GM19468 (cell line): ENCODE measurements around the gene GFOD2.

Experiments
- ATAC-seq: cut with Tn5 transposase; IDR thresholded peaks from one replicate; pipeline ENCODE4 v1.9.1; 2021; ENCODE audit warnings: mild to moderate bottlenecking, moderate library complexity, moderate number of reproducible peaks; ENCODE audit not compliant: unreplicated experiment; ENCODE audit errors: extremely low read depth

GFOD2 gene

DNA sequence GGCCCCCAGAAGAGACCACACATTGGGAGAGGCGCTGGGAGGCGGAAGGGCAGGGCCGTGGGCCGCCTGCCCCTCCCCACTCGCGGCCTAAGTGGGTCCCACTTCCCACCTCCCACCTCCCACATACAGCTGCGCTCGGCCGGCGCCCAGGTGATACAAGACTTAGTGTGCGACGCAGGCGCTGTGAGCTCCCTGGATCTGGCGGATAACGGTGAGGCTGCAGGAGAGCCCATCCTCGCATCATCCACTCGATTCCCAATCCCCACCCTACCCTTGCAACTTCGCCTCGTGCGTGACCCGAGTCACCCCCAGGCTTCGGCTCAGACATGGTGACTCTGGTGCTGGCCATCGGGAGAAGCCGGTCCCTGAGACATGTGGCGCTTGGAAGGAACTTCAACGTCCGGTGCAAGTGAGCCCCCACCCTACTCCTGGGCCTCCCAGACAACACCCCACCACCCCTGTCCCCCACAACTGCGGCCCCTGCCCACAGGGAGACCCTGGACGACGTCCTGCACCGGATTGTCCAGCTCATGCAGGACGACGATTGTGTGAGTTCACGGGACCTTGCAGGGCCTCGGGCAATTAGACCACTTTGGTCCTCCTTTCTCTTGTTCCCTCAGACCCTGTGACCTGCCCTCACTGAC lies 70.2 kb downstream of the GFOD2 start:
- no peak for ATAC-seq

DNA sequence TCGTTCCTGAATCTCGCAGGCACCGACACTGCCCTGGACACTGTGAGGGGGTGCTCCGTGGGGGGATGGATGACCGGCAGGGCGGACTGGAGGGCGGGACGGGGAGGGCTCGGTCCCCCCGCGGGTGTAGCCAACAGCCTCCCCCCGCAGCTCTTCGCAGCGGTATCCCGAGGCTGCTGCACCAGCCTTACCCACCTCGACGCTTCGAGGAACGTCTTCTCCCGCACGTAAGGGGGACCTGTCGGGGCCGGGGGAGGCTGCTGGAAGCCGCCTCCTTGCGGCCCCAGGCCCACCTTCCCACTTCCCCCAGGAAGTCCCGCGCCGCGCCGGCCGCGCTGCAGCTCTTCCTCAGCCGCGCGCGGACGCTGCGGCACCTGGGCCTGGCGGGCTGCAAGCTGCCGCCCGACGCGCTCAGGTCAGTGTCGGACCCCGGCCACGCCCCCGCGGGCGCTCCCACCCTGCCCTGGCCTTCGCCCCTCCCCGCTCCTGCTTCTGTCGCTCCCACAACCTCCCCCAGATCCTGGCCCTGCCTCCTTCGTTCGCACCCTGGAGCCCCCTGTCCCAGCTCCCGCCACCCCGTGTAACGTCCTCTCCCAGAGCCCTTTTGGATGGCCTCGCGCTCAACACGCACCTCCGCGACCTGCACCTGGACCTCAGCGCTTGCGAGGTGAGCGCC lies 70.9 kb downstream of the GFOD2 start:
- ATAC-seq, result no peak

DNA sequence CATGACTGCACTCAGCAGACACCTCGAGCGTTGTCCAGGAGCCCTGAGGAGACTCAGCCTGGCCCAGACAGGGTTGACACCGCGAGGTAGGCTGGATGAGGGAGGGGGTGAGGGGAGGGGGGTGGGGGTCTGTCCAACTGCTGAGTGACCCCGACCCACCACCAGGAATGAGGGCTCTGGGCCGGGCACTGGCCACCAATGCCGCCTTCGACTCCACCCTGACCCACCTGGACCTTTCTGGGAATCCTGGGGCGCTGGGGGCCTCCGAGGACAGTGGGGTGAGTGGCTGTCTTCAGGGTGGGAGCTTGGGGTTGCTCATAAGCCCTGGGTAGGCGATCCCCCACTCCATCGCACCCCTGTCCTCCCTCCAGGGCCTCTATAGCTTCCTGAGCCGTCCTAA lies 71.4 kb downstream of the GFOD2 start:
- no peak for ATAC-seq

DNA sequence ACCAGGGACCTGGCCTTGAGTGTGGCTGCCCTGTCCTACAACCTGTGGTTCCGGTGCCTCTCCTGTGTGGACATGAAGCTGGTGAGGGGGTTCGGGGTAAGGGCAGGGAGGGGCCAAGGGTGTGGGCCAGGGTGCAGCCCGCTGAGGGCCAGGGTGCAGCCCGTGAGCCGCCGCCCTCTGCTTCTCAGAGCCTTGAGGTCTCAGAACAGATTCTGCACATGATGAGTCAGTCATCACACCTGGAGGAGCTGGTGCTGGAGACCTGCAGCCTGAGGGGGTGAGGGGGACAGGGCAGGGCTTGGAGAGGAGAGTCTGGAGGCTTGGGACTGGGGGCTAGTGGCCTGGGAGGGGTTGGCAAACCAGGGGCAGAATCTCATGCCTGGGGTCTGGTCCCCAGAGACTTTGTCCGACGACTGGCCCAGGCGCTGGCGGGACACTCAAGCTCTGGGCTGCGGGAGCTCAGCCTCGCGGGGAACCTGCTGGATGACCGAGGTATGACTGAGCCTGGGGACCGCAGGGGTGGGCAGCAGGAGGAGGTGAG lies 71.9 kb downstream of the GFOD2 start:
- ATAC-seq, result no peak

DNA sequence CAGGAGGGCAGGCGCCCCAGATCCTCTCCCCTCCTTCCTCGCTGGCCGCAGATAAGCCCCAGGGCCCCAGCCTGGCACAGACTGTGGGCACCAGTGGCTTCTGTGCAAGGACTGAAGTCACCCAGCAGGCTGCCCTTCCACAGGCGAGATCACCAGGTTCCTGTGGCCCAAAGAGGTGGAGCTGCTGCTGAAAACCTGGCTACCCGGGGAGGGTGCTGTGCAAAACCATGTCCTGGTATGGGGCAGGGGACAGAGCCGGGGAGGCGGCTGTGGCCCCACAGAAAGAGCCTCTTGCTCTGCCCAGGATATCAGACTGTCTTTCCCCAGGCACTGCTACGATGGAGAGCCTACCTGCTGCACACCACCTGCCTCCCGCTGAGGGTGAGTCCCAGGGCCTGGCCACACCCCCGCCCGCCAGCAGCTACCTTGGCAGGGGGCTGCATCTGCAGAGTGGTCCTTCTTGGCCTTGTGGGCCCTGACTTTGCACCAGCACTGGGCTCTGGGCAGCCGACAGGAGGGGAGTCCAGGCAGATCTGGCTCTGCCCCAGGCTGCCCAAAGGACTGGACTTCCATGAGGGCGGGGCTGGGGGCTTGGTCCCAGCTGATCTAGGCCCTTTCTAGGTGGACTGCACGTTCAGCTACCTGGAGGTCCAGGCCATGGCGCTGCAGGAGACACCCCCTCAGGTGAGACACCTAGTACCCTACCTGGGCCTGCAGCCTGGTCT lies 73.6 kb downstream of the GFOD2 start:
- no peak for ATAC-seq

DNA sequence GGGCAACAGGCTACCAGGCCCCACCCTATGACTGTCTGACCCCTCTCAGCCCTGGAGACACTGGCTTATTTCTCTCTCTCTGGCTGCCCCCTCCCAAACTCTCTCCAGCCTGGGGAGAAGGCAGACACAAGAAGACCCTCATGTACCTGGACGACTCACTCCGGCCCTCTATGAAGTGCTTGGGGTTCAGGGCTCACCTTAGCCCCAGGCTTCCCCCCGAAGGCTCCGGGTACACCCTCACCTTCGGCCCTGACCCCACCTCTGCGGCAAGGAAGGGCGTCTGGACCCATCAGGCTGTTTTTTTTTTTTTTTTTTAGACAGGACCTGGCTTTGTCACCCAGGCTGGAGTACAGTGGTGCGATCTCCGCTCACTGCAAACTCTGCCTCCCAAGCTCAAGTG lies 75.1 kb downstream of the GFOD2 start:
- no peak for ATAC-seq

DNA sequence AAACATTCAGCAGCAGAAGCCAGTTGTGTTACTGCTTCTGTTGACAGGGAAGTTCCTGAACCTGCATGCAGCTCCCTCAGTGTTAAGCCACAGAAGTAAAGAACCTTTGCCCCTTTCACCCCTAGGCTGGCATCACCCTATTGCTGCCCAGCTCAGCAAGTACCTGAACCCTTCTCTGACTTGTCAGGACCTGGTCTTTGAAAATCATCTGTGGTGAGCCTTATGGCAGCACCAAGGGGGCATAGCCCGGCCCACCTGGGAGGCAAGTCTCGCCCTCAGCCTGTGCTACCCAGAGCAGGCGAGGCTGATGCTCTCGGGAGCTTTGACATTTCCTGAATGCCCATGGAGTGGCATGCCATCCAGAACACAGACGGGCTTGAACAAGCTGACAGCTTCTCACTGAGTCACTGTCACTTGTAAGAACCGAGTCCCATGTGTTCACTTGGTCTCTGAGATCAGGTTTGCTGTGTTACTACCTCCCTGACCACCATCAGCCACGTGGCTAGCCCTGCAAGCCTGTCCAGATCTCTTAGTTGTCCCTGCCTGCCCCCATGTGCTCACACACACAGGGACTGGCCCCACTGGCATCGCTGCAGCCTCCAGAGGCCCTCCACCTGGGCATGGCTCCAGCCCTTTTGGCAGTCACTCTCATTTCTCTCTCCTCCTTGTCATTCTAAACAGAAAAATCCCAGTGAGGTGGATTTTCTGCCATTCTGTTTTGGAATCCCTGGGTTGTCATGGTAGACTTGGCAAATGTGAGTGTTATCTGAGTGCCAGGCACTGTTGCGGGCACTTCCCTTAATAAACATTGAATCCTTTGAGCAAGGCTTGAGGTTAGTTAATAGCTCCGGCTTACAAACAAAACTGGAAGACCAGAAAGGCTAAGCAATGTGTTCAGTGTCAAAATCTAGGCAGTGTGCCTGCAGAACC lies 77.1 kb downstream of the GFOD2 start:
- ATAC-seq, result no peak

DNA sequence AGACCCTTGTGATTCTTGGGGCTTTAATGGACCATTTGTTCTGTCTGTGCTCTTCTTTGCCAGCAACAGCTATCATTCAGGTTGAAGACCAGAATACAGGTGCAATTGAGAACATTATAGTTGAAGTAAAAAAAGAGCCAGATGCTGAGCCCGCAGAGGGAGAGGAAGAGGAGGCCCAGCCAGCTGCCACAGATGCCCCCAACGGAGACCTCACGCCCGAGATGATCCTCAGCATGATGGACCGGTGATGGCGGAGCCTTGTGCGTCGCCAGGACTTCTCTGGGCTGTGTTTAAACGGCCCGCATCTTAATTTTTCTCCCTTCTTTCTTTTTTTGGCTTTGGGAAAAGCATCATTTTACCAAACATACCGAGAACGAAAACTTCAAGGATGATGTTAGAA lies 81.5 kb downstream of the GFOD2 start:
- ATAC-seq, result no peak

DNA sequence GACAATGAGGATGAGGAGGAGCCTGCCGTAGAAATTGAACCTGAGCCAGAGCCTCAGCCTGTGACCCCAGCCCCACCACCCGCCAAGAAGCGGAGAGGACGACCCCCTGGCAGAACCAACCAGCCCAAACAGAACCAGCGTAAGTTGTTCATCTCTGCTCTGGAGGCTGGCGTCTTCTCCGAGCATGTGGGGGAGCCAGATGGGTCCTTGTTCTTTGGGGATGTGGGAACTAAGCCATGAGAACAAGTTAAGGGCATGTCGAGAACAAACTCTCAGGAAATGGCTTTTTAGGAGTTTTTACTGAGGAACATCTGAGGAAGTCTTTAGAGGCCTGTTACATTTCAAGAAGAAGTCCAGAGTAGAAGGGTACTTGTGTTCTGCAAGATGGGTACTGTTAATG lies 82.4 kb downstream of the GFOD2 start:
- no peak for ATAC-seq

DNA sequence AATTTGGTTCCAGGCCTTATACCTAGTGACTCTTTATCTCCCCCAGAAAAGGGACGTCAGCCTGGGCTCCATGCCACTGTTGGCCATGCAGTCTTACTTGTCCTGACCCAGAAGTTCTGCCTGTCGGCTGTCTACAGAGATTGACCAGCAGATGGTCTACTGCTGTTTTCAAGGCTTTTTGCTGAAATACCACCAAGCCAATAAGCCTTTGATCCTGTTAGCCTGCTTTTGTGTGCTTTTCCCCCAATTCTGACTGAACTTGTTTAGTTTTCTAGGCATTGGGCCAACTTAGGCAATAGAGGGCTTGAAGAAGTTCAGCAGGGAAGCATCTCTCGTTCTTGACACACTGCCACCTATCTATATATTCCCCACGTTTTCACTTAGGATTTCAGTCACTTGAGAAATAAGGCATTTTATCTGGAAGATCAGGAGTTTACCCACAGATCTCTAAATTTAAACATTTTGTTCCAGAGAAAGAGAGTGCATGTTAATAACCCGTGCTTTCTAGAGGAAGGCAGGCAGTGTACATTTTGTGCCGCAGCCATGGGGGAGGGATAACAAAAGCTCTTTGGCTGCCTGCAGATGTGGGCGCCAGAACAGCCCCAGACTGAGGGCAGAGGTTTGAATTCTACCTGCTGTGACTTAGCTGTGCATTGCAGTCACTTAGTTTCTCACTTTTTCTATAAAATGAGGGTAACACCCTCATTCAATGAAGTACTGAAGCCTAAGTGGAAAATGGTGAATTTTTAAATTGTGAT lies 86.5 kb downstream of the GFOD2 start:
- ATAC-seq, result no peak

DNA sequence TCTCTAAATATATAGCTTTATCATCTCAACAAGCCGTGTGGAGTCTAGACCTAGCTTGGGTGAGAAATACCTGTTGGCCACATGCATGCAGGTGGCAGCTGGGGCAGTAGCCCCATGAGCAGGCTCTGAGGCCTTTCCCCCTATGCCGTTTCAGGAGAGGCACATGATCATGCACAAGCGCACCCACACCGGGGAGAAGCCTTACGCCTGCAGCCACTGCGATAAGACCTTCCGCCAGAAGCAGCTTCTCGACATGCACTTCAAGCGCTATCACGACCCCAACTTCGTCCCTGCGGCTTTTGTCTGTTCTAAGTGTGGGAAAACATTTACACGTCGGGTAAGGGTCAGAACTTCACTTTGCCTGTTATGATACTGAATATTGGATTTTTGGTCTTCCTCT lies 90.9 kb downstream of the GFOD2 start:
- no peak for ATAC-seq
